GM12864 (cell line): ENCODE results near the gene IL22RA1.

Source experiments
- DNase-seq: peaks from one replicate; pipeline ENCODE4 v3.0.0-alpha.2; 2011; ENCODE audit warnings: low read depth
- H3K4me3 ChIP-seq: 2 replicates; pipeline ENCODE4 v1.5.1; 2011; ENCODE audit warnings: mild to moderate bottlenecking, low read depth, low read length, control low read depth
- CTCF ChIP-seq: IDR thresholded peaks from 2 replicates; pipeline ENCODE4 v1.5.1; 2011; ENCODE audit warnings: low read depth, mild to moderate bottlenecking, moderate library complexity, low read length, control low read depth, inconsistent platforms; ENCODE audit errors: missing control alignments

Gene IL22RA1

GRCh38 chr1:24085546-24085945 is 57.4 kb downstream of the IL22RA1 start:
- H3K4me3 ChIP-seq = no peak overlapping the region
- no peak for DNase-seq
- TF ChIP-seq CTCF = no peak

GRCh38 chr1:24085007-24085406 is 57.9 kb downstream of the IL22RA1 start:
- H3K4me3 ChIP-seq = no peak overlapping the region
- no peak for TF ChIP-seq CTCF
- no peak for DNase-seq

GRCh38 chr1:24084050-24084449 is 58.9 kb downstream of the IL22RA1 start:
- DNase-seq = no peak
- TF ChIP-seq CTCF = no peak
- H3K4me3 ChIP-seq = no peak overlapping the region

GRCh38 chr1:24082372-24082771 is 60.6 kb downstream of the IL22RA1 start:
- no peak overlapping the region for H3K4me3 ChIP-seq
- no peak for TF ChIP-seq CTCF
- DNase-seq = no peak

- no peak for TF ChIP-seq CTCF
- H3K4me3 ChIP-seq = no peak overlapping the region
- no peak for DNase-seq
These were observed 61.8 kb downstream of the IL22RA1 start for GRCh38 chr1:24081190-24081589.

GRCh38 chr1:24080131-24080530 is 62.8 kb downstream of the IL22RA1 start:
- no peak for TF ChIP-seq CTCF
- DNase-seq = no peak
- no peak overlapping the region for H3K4me3 ChIP-seq

GRCh38 chr1:24077278-24077978 is 65.5 kb downstream of the IL22RA1 start:
- H3K4me3 ChIP-seq = no peak overlapping the region
- no peak for TF ChIP-seq CTCF
- no peak for DNase-seq
